Right atrium auricular region (tissue), 2 donors: Measurements from ENCODE around the gene UBXN2A. TPM values are rescaled to one million over a fixed set of nuclear protein-coding genes. Genes with fewer than 3 reads are reported as not detected.
"Not testable (repeated sequence)": the region's sequence is repeated elsewhere in the genome, so short reads cannot be mapped to it uniquely, and the experiment has no call there.

ENCODE experiments used
- DNase-seq: peaks from one replicate; pipeline ENCODE4 v3.0.0-alpha.2; 2019; ENCODE audit warnings: low spot score
- H3K27ac ChIP-seq, 2 donors: fragments of 200-600 bp; sonication (generic); 1 replicate in 1 of 2; 2 replicates in 1 of 2; pipeline ENCODE4 v1.5.1; 2016 to 2019
- H3K27me3 ChIP-seq, 2 donors: fragments of 200-600 bp; sonication (generic); one replicate each; pipeline versions ENCODE4 v1.5.1 to v1.6.0; 2017 to 2019
- H3K36me3 ChIP-seq: fragments of 200-600 bp; sonication (generic); one replicate; pipeline ENCODE4 v1.5.1; 2016
- H3K4me1 ChIP-seq, 2 donors: fragments of 200-600 bp; sonication (generic); one replicate each; pipeline versions ENCODE4 v1.5.1 to v1.6.0; 2017 to 2019
- H3K4me3 ChIP-seq, 2 donors: fragments of 200-600 bp; sonication (generic); 1 replicate in 1 of 2; 2 replicates in 1 of 2; pipeline ENCODE4 v1.5.1; 2017 to 2019; ENCODE audit warnings: mild to moderate bottlenecking in 1 of 2, moderate library complexity in 1 of 2
- H3K9me3 ChIP-seq, 2 donors: fragments of 200-600 bp; sonication (generic); one replicate each; pipeline ENCODE4 v1.5.1; 2019
- total RNA-seq, 2 donors: library from RNA; depleted of rRNA; stranded (reverse); fragments of >200 nt; gene quantifications; one replicate each; pipeline ENCODE4 v1.1.0, GENCODE V29; 2016
- TF ChIP-seq, protein P1 (sequence below), 2 donors: fragments of 200-600 bp; sonication (generic); IDR thresholded peaks; one replicate each; pipeline ENCODE4 v1.5.1; 2019; ENCODE audit warnings: antibody characterized with exemption in 2 of 2

Gene UBXN2A
- total RNA-seq, 2 donors from 2014 or later: 14.3 to 18.7 TPM

DNA sequence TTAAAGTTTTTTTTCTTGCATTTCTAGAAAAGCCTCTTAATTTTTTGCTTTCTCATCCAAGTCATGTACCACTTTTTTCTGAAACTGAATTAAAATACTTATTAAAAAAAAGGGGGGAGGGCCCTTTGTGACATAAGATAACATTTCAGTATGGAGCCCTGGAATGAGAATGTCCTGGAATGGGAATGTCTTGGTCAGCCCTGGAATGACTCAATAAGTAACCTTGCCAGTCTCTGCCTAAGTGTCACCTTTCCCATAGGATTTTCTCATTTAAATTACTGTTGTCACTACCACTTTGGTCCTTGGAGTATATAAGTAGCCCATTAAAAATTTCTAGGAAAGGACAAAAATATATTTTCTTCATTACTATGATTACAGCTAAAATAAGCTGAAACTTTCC, 4.7 kb downstream of the UBXN2A start:
- H3K27me3 ChIP-seq: no peaks in the 10 kb centered on the region
- peak overlapping the region; percentile 53 to 62 for H3K27ac ChIP-seq
- no peak for DNase-seq
- H3K4me1 ChIP-seq: peaks cover 0 to 24% of the 10 kb centered on the region in 2 donors
- no peaks in the 10 kb centered on the region for H3K9me3 ChIP-seq
- no peaks in the 10 kb centered on the region for H3K36me3 ChIP-seq
- H3K4me3 ChIP-seq: no peak overlapping the region
- TF ChIP-seq, protein P1, sequence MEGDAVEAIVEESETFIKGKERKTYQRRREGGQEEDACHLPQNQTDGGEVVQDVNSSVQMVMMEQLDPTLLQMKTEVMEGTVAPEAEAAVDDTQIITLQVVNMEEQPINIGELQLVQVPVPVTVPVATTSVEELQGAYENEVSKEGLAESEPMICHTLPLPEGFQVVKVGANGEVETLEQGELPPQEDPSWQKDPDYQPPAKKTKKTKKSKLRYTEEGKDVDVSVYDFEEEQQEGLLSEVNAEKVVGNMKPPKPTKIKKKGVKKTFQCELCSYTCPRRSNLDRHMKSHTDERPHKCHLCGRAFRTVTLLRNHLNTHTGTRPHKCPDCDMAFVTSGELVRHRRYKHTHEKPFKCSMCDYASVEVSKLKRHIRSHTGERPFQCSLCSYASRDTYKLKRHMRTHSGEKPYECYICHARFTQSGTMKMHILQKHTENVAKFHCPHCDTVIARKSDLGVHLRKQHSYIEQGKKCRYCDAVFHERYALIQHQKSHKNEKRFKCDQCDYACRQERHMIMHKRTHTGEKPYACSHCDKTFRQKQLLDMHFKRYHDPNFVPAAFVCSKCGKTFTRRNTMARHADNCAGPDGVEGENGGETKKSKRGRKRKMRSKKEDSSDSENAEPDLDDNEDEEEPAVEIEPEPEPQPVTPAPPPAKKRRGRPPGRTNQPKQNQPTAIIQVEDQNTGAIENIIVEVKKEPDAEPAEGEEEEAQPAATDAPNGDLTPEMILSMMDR (IDR thresholded peaks at IDR 0.05): no peak

DNA sequence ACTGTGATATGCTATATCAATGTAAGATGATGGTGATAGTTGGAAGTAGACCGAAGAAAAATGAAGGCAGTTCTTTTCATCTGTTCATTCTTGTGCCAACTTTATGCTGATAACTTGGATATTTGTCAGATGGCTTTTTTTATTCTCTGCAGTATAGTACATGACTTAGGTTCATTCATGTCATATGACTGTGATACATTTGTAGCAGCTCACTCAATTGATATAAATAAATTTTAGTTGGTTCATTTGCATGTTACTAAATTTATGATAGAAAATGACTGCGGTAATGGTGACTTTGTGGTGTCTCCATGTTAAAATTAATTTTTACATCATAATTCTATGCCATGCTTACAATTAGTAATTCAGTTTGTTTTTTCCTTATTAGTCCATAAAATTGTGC, 7.1 kb downstream of the UBXN2A start:
- Histone ChIP-seq H3K27ac (peak overlapping the region in 1 of 2 donors; percentile 11), H3K27me3 (no peaks in the 10 kb centered on the region), H3K36me3 (no peaks in the 10 kb centered on the region), H3K9me3 (no peaks in the 10 kb centered on the region), H3K4me3 (no peak overlapping the region), H3K4me1 (peaks cover 0 to 12% of the 10 kb centered on the region in 2 donors)
- TF ChIP-seq, protein P1 (IDR thresholded peaks at IDR 0.05): no peak
- no peak for DNase-seq

DNA sequence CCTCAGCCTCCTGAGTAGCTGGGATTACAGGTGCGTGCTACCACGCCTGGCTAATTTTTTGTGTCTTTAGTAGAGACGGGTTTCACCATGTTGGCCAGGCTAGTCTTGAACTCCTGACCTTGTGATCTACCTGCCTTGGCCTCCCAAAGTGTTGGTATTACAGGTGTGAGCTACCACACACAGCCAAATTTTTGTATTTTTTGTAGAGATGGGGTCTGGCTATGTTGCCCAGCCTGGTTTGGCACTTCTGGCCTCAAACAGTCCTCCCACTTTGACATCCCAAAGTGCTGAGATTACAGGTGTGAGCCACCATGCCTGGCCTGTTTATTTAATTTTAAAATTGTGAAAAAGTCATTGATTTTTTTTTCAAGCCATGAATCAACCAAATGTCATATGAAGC, 12.3 kb downstream of the UBXN2A start:
- not testable (repeated sequence) for H3K27me3 ChIP-seq, H3K36me3 ChIP-seq, H3K4me1 ChIP-seq, H3K27ac ChIP-seq, H3K4me3 ChIP-seq, H3K9me3 ChIP-seq, DNase-seq

DNA sequence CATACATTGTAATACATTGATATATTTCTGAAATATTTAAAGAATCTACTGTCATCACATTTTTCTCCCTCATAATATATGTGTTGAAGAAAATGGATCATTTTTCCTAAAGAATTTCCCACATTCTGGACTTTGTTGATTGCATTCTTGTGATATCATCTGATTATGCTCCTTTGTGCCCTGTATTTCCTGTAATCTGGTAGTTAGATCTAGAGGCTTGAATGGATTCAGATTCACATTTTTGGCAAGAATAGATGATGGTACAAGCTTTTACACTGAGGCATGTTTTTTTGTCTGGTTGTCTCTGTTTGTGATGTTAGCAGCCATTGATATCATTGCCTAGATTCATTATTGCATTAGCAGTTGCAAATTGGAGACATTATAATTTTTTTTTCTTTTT, 13.4 kb downstream of the UBXN2A start:
- TF ChIP-seq, protein P1 (IDR thresholded peaks at IDR 0.05): no peak
- Histone ChIP-seq H3K4me1 (no peaks in the 10 kb centered on the region), H3K27ac (no peak overlapping the region), H3K36me3 (no peaks in the 10 kb centered on the region), H3K4me3 (no peak overlapping the region), H3K27me3 (no peaks in the 10 kb centered on the region), H3K9me3 (no peaks in the 10 kb centered on the region)
- DNase-seq: no peak

DNA sequence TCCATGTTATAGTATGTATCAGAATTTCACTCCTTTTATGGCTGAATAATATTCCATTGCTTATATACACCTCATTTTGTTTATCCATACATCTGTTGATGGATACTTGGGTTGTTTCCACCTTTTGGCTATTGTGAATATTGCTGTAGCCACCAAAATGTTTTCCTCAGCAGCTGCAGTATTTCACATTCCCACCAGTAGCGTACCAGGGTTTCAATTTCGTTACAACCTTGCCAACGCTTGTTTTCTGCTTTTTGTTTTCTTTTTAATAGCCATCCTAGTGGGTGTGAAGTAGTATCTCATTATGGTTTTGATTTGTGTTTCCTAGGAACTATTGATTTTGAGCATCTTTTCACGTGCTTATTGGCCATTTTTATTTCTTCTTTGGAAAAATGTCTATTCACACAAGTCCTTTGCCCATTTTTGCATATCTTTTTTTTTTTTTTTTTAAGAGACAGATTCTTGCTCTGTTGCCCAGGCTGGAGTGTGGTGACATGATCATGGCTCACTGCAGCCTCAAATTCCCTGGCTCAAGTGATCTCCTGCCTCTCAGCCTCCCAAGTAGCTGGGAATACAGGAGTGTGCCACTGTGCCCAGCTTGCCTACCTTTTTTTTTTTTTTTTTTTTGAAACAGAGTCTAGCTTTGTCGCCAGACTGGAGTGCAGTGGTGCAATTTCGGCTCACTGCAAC, 14.2 kb downstream of the UBXN2A start:
- no peak for DNase-seq
- Histone ChIP-seq H3K27ac (no peak overlapping the region), H3K4me1 (no peaks in the 10 kb centered on the region), H3K9me3 (no peaks in the 10 kb centered on the region), H3K4me3 (no peak overlapping the region), H3K36me3 (no peaks in the 10 kb centered on the region), H3K27me3 (no peaks in the 10 kb centered on the region)
- TF ChIP-seq, protein P1 (IDR thresholded peaks at IDR 0.05): no peak

DNA sequence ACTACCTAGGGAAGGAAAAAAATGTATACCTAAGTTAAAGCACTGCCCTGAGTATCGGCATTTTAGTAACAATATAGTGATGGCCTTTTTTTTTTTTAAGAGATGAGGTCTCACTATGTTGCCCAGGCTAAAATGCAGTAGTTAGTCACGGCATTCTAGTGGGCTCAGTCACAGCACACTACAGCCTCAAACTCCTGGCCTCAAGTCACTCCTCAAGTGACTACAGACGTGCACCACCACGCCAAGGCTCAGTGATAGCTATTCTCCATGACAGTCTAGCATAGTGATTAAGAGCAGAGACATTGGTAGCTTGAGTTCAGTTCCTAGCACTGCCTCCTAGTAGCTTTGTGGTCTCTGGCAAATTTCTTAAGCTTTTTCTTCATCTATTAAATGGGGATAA, 27.6 kb downstream of the UBXN2A start:
- Histone ChIP-seq H3K4me1 (no peaks in the 10 kb centered on the region), H3K27me3 (no peaks in the 10 kb centered on the region), H3K27ac (no peak overlapping the region), H3K36me3 (peaks cover 12% of the 10 kb centered on the region), H3K9me3 (no peaks in the 10 kb centered on the region), H3K4me3 (no peak overlapping the region)
- TF ChIP-seq, protein P1 (IDR thresholded peaks at IDR 0.05): no peak
- DNase-seq: no peak
